Measurements from ENCODE around the gene RPL13A. TPM values are rescaled to one million over a fixed set of nuclear protein-coding genes. Genes with fewer than 3 reads are reported as not detected.
"Not testable (repeated sequence)": the region's sequence is repeated elsewhere in the genome, so short reads cannot be mapped to it uniquely, and the experiment has no call there.

Gene RPL13A
- total RNA-seq, 1 donor from 2014 or later, result 4,175 TPM

DNA sequence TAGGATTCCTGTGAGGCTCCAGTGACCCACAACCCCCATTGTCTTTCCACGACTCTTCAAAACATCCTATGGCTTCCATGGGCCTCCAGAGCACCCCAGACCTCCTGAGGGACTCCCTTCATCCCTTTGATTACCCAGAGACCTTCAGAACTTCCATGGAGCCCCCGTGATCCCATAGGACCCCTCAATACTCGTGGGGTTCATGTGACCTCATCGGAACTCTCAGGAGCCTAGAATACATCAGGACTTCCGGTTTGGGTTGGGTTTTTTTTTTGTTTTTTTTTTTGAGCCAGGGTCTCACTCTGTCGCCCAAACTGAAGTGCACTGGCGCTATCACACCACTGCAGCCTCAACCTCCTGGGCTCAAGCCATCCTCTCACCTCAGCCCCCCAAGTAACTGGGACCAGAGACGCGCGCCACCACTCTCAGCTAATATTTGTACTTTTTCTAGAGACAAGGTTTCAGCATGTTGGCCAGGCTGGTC is 33.6 kb upstream of the RPL13A start:
- Histone ChIP-seq H3K9ac (ENCODE audit: low read depth in 1 of 3, low read length in 3 of 3) (peak overlapping the region; percentile 83 to 95 (median 92)), H3K36me3 (ENCODE audit: control insufficient read depth in 3 of 3, insufficient read depth in 3 of 3, low read length in 3 of 3) (peaks cover 0 to 5% (median 4%) of the 10 kb centered on the region in 3 donors), H3K27ac (ENCODE audit: low read depth, low read length) (peak overlapping the region; percentile 95), H3K4me1 (ENCODE audit: control insufficient read depth in 3 of 3, insufficient read depth in 3 of 3, low read length in 3 of 3) (peaks cover 24 to 33% (median 31%) of the 10 kb centered on the region in 3 donors), H3K4me3 (ENCODE audit: low read length in 3 of 3) (peak overlapping the region; percentile 88 to 94 (median 91)), H3K9me3 (ENCODE audit: control insufficient read depth in 3 of 3, low read length in 3 of 3) (no peaks in the 10 kb centered on the region), H3K27me3 (ENCODE audit: control insufficient read depth in 3 of 3, insufficient read depth in 3 of 3, low read length in 3 of 3) (no peaks in the 10 kb centered on the region)

- Histone ChIP-seq H3K4me1 (ENCODE audit: control insufficient read depth in 3 of 3, insufficient read depth in 3 of 3, low read length in 3 of 3) (peaks cover 13 to 22% (median 18%) of the 10 kb centered on the region in 3 donors), H3K27me3 (ENCODE audit: control insufficient read depth in 3 of 3, insufficient read depth in 3 of 3, low read length in 3 of 3) (no peaks in the 10 kb centered on the region), H3K4me3 (ENCODE audit: low read length in 3 of 3) (no peak overlapping the region), H3K27ac (ENCODE audit: low read depth, low read length) (peak overlapping the region; percentile 57), H3K9ac (ENCODE audit: low read depth in 1 of 3, low read length in 3 of 3) (no peak overlapping the region), H3K36me3 (ENCODE audit: control insufficient read depth in 3 of 3, insufficient read depth in 3 of 3, low read length in 3 of 3) (peaks cover 0 to 2% (median 0%) of the 10 kb centered on the region in 3 donors), H3K9me3 (ENCODE audit: control insufficient read depth in 3 of 3, low read length in 3 of 3) (no peaks in the 10 kb centered on the region)
These were observed 31.6 kb upstream of the RPL13A start for GRCh38 chr19:49455773-49456172.

DNA sequence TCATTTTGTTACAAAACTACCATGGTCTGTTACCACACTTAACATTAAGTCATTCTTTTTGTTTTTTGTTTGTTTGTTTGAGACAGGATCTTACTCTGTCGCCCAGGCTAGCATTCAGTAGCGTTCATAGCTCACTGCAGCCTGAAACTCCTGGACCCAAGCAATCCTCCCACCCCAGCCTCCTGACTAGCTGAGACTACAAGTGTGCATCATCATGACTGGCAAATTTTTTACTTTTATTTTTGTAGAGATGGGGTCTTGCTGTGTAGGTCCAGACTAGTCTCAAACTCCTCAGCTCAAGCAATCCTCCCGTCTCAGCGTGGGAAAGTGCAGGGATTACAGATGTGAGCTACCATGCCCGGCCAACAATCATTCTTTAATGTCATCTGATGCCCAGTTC is 31.1 kb upstream of the RPL13A start:
- H3K9me3 ChIP-seq (ENCODE audit: control insufficient read depth in 3 of 3, low read length in 3 of 3), result no peaks in the 10 kb centered on the region
- H3K4me1 ChIP-seq (ENCODE audit: control insufficient read depth in 3 of 3, insufficient read depth in 3 of 3, low read length in 3 of 3), result peaks cover 12 to 21% (median 17%) of the 10 kb centered on the region in 3 donors
- H3K27ac ChIP-seq (ENCODE audit: low read depth, low read length), result peak overlapping the region; percentile 57
- H3K9ac ChIP-seq (ENCODE audit: low read depth in 1 of 3, low read length in 3 of 3), result no peak overlapping the region
- peaks cover 0 to 2% (median 0%) of the 10 kb centered on the region in 3 donors for H3K36me3 ChIP-seq (ENCODE audit: control insufficient read depth in 3 of 3, insufficient read depth in 3 of 3, low read length in 3 of 3)
- H3K27me3 ChIP-seq (ENCODE audit: control insufficient read depth in 3 of 3, insufficient read depth in 3 of 3, low read length in 3 of 3), result no peaks in the 10 kb centered on the region
- peak overlapping the region in 1 of 3 donors; percentile 3 for H3K4me3 ChIP-seq (ENCODE audit: low read length in 3 of 3)

GRCh38 chr19:49458567-49458903 is 28.9 kb upstream of the RPL13A start:
- H3K9me3 ChIP-seq (ENCODE audit: control insufficient read depth in 3 of 3, low read length in 3 of 3), result no peaks in the 10 kb centered on the region
- peaks cover 12 to 20% (median 13%) of the 10 kb centered on the region in 3 donors for H3K4me1 ChIP-seq (ENCODE audit: control insufficient read depth in 3 of 3, insufficient read depth in 3 of 3, low read length in 3 of 3)
- no peaks in the 10 kb centered on the region for H3K27me3 ChIP-seq (ENCODE audit: control insufficient read depth in 3 of 3, insufficient read depth in 3 of 3, low read length in 3 of 3)
- H3K36me3 ChIP-seq (ENCODE audit: control insufficient read depth in 3 of 3, insufficient read depth in 3 of 3, low read length in 3 of 3), result peaks cover 0 to 2% (median 0%) of the 10 kb centered on the region in 3 donors
- H3K9ac ChIP-seq (ENCODE audit: low read depth in 1 of 3, low read length in 3 of 3), result peak overlapping the region in 2 of 3 donors; percentile 10 to 45
- H3K4me3 ChIP-seq (ENCODE audit: low read length in 3 of 3), result no peak overlapping the region
- peak overlapping the region; percentile 62 for H3K27ac ChIP-seq (ENCODE audit: low read depth, low read length)

DNA sequence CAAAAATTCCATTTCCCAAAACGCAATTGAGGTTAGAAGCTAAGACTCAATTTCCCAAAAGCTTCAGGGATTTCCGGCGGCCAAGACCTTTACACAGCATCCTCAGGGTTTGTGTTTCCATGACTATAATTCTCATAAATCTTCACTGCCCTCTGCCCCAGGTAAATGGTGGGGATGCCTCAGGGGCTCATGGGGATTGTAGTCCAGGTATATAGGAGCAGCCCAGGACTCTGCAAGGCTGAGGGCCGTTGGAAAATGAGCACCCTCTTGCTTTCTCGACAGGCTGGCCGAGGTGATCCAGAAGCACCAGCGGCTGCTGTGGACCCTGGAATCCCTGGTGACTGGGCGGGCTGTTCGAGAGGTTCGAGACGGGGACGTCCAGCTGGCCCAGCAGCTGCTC is 28.0 kb upstream of the RPL13A start:
- H3K4me1 ChIP-seq (ENCODE audit: control insufficient read depth in 3 of 3, insufficient read depth in 3 of 3, low read length in 3 of 3), result peaks cover 4 to 13% (median 5%) of the 10 kb centered on the region in 3 donors
- no peaks in the 10 kb centered on the region for H3K27me3 ChIP-seq (ENCODE audit: control insufficient read depth in 3 of 3, insufficient read depth in 3 of 3, low read length in 3 of 3)
- peaks cover 0 to 2% (median 0%) of the 10 kb centered on the region in 3 donors for H3K36me3 ChIP-seq (ENCODE audit: control insufficient read depth in 3 of 3, insufficient read depth in 3 of 3, low read length in 3 of 3)
- no peak overlapping the region for H3K9ac ChIP-seq (ENCODE audit: low read depth in 1 of 3, low read length in 3 of 3)
- H3K4me3 ChIP-seq (ENCODE audit: low read length in 3 of 3), result no peak overlapping the region
- H3K27ac ChIP-seq (ENCODE audit: low read depth, low read length), result no peak overlapping the region
- no peaks in the 10 kb centered on the region for H3K9me3 ChIP-seq (ENCODE audit: control insufficient read depth in 3 of 3, low read length in 3 of 3)

DNA sequence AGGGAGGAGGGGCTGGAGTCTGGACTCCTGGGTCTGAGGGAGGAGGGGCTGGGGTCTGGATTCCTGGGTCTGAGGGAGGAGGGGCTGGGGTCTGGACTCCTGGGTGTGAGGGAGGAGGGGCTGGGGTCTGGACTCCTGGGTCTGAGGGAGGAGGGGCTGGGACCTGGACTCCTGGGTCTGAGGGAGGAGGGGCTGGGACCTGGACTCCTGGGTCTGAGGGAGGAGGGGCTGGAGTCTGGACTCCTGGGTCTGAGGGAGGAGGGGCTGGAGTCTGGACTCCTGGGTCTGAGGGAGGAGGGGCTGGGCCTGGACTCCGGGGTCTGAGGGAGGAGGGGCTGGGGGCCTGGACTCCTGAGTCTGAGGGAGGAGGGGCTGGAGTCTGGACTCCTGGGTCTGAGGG is 26.3 kb upstream of the RPL13A start:
- not testable (repeated sequence) for H3K27ac ChIP-seq (ENCODE audit: low read depth, low read length); H3K9ac ChIP-seq (ENCODE audit: low read depth in 1 of 3, low read length in 3 of 3); H3K4me1 ChIP-seq (ENCODE audit: control insufficient read depth in 3 of 3, insufficient read depth in 3 of 3, low read length in 3 of 3); H3K9me3 ChIP-seq (ENCODE audit: control insufficient read depth in 3 of 3, low read length in 3 of 3); H3K27me3 ChIP-seq (ENCODE audit: control insufficient read depth in 3 of 3, insufficient read depth in 3 of 3, low read length in 3 of 3); H3K4me3 ChIP-seq (ENCODE audit: low read length in 3 of 3); H3K36me3 ChIP-seq (ENCODE audit: control insufficient read depth in 3 of 3, insufficient read depth in 3 of 3, low read length in 3 of 3)

DNA sequence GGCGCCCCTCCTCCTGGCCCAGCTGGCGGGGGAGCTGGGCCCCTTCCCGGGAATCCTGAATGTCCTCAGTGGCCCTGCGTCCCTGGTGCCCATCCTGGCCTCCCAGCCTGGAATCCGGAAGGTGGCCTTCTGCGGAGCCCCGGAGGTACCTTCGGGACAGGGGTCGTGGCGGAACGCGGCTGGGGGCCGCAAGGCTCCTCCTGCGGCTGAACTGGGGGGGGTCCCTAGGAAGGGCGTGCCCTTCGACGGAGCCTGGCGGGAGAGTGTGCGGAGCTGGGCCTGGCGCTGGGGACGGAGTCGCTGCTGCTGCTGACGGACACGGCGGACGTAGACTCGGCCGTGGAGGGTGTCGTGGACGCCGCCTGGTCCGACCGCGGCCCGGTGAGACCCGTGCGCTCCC is 25.8 kb upstream of the RPL13A start:
- peaks cover 0 to 4% (median 4%) of the 10 kb centered on the region in 3 donors for H3K4me1 ChIP-seq (ENCODE audit: control insufficient read depth in 3 of 3, insufficient read depth in 3 of 3, low read length in 3 of 3)

GRCh38 chr19:49462492-49462891 is 24.9 kb upstream of the RPL13A start:
- Histone ChIP-seq H3K36me3 (ENCODE audit: control insufficient read depth in 3 of 3, insufficient read depth in 3 of 3, low read length in 3 of 3) (peaks cover 0 to 6% (median 6%) of the 10 kb centered on the region in 3 donors), H3K4me3 (ENCODE audit: low read length in 3 of 3) (no peak overlapping the region), H3K27me3 (ENCODE audit: control insufficient read depth in 3 of 3, insufficient read depth in 3 of 3, low read length in 3 of 3) (no peaks in the 10 kb centered on the region), H3K9ac (ENCODE audit: low read depth in 1 of 3, low read length in 3 of 3) (no peak overlapping the region), H3K4me1 (ENCODE audit: control insufficient read depth in 3 of 3, insufficient read depth in 3 of 3, low read length in 3 of 3) (peaks cover 0 to 4% (median 4%) of the 10 kb centered on the region in 3 donors), H3K27ac (ENCODE audit: low read depth, low read length) (no peak overlapping the region), H3K9me3 (ENCODE audit: control insufficient read depth in 3 of 3, low read length in 3 of 3) (no peaks in the 10 kb centered on the region)

More for the DNA sequence above, 25.8 kb upstream of the RPL13A start:
- Histone ChIP-seq H3K27me3 (ENCODE audit: control insufficient read depth in 3 of 3, insufficient read depth in 3 of 3, low read length in 3 of 3) (no peaks in the 10 kb centered on the region), H3K36me3 (ENCODE audit: control insufficient read depth in 3 of 3, insufficient read depth in 3 of 3, low read length in 3 of 3) (peaks cover 0 to 6% (median 6%) of the 10 kb centered on the region in 3 donors), H3K9ac (ENCODE audit: low read depth in 1 of 3, low read length in 3 of 3) (no peak overlapping the region), H3K27ac (ENCODE audit: low read depth, low read length) (no peak overlapping the region), H3K4me3 (ENCODE audit: low read length in 3 of 3) (no peak overlapping the region), H3K9me3 (ENCODE audit: control insufficient read depth in 3 of 3, low read length in 3 of 3) (no peaks in the 10 kb centered on the region)

DNA sequence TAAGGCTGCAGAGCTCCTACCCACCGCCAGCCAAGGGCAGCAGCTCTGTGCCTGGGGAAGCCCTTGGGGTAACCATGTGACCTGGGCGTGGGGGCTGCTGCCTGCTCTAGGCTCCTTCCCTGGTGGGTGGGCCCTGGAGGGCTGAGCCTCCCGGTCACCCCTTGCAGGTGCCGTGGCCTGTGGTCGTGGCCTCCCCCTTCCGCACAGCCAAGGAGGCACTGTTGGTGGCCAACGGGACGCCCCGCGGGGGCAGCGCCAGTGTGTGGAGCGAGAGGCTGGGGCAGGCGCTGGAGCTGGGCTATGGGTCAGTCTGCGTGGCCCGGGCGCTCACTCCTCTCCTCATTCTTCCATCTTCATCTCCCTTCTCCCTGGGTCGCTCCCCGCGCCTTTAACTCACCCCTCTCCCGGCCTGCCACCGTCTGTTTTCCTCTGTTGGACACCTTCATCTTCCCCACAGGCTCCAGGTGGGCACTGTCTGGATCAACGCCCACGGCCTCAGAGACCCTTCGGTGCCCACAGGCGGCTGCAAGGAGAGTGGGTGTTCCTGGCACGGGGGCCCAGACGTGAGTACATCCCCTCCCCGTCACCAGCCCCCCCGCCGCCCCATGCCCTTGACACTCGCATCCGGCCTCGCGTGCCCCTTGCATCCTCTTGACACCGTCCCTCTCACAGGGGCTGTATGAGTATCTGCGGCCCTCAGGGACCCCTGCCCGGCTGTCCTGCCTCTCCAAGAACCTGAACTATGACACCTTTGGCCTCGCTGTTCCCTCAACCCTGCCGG is 23.3 kb upstream of the RPL13A start:
- peaks cover 7 to 8% (median 8%) of the 10 kb centered on the region in 3 donors for H3K4me1 ChIP-seq (ENCODE audit: control insufficient read depth in 3 of 3, insufficient read depth in 3 of 3, low read length in 3 of 3)
- no peak overlapping the region for H3K4me3 ChIP-seq (ENCODE audit: low read length in 3 of 3)
- H3K27me3 ChIP-seq (ENCODE audit: control insufficient read depth in 3 of 3, insufficient read depth in 3 of 3, low read length in 3 of 3), result no peaks in the 10 kb centered on the region
- peaks cover 3 to 6% (median 6%) of the 10 kb centered on the region in 3 donors for H3K36me3 ChIP-seq (ENCODE audit: control insufficient read depth in 3 of 3, insufficient read depth in 3 of 3, low read length in 3 of 3)
- no peaks in the 10 kb centered on the region for H3K9me3 ChIP-seq (ENCODE audit: control insufficient read depth in 3 of 3, low read length in 3 of 3)
- H3K27ac ChIP-seq (ENCODE audit: low read depth, low read length), result no peak overlapping the region
- H3K9ac ChIP-seq (ENCODE audit: low read depth in 1 of 3, low read length in 3 of 3), result no peak overlapping the region

- Histone ChIP-seq H3K27me3 (ENCODE audit: control insufficient read depth in 3 of 3, insufficient read depth in 3 of 3, low read length in 3 of 3) (no peaks in the 10 kb centered on the region), H3K9me3 (ENCODE audit: control insufficient read depth in 3 of 3, low read length in 3 of 3) (no peaks in the 10 kb centered on the region), H3K36me3 (ENCODE audit: control insufficient read depth in 3 of 3, insufficient read depth in 3 of 3, low read length in 3 of 3) (peaks cover 3 to 6% (median 6%) of the 10 kb centered on the region in 3 donors), H3K27ac (ENCODE audit: low read depth, low read length) (no peak overlapping the region), H3K4me1 (ENCODE audit: control insufficient read depth in 3 of 3, insufficient read depth in 3 of 3, low read length in 3 of 3) (peaks cover 7 to 12% (median 9%) of the 10 kb centered on the region in 3 donors), H3K4me3 (ENCODE audit: low read length in 3 of 3) (no peak overlapping the region), H3K9ac (ENCODE audit: low read depth in 1 of 3, low read length in 3 of 3) (no peak overlapping the region)
These were observed 22.0 kb upstream of the RPL13A start for GRCh38 chr19:49465371-49465770.
